HepG2 (cell line): ENCODE data around the gene USP20.

Source experiments
- FOXK1 ChIP-seq: sonication (generic); formaldehyde crosslinking; IDR thresholded peaks from 2 replicates; pipeline ENCODE4 v1.4.0; 2020; ENCODE audit warnings: low read depth, missing genetic modification reagents, borderline replicate concordance
- SMARCC2 ChIP-seq: fragments of 450-650 bp; IDR thresholded peaks from 2 replicates; pipeline ENCODE4 v1.6.1; 2017; ENCODE audit warnings: antibody characterized with exemption, mild to moderate bottlenecking
- ZNF263 ChIP-seq: sonication (generic); formaldehyde crosslinking; IDR thresholded peaks from 2 replicates; pipeline ENCODE4 v1.4.0; 2020; ENCODE audit warnings: missing genetic modification reagents

GRCh38 chr9:129835860-129836223 lies 584 bp downstream of the USP20 start:
- no peak for TF ChIP-seq SMARCC2
- no peak for TF ChIP-seq ZNF263 (CRISPR knock-in tag)
- no peak for TF ChIP-seq FOXK1 (CRISPR knock-in tag)
